DOHH2 (cell line): ENCODE data around the gene OR4D1.

Experiments used
- H3F3A ChIP-seq: fragments of 200-600 bp; sonication (generic), shearing (Covaris generic); 2 replicates; pipeline ENCODE4 v1.6.0; 2016; ENCODE audit warnings: antibody characterized with exemption, mild to moderate bottlenecking; ENCODE audit not compliant: control insufficient read depth, insufficient read depth
- H3K27ac ChIP-seq: fragments of 200-600 bp; sonication (generic); 2 replicates; pipeline ENCODE4 v1.5.1; 2014; ENCODE audit warnings: low read depth, mild to moderate bottlenecking, low read length, moderate library complexity
- H3K27me3 ChIP-seq: fragments of 200-600 bp; sonication (generic); 2 replicates; pipeline ENCODE4 v1.6.1; 2014; ENCODE audit warnings: mild to moderate bottlenecking, low read length, mixed read lengths; ENCODE audit not compliant: control insufficient read depth
- H3K36me3 ChIP-seq: fragments of 200-600 bp; sonication (generic); 2 replicates; pipeline ENCODE4 v1.6.1; 2014; ENCODE audit warnings: mild to moderate bottlenecking, low read length, moderate library complexity, mixed read lengths; ENCODE audit not compliant: control insufficient read depth
- H3K4me1 ChIP-seq: fragments of 200-600 bp; sonication (generic); 2 replicates; pipeline ENCODE4 v1.6.1; 2014; ENCODE audit warnings: mild to moderate bottlenecking, low read length, mixed read lengths; ENCODE audit not compliant: control insufficient read depth
- H3K4me2 ChIP-seq: fragments of 200-600 bp; sonication (generic); 2 replicates; pipeline ENCODE4 v1.6.0; 2014; ENCODE audit warnings: mild to moderate bottlenecking, low read length, moderate library complexity
- H3K4me3 ChIP-seq: fragments of 200-600 bp; sonication (generic); 2 replicates; pipeline ENCODE4 v1.5.1; 2014; ENCODE audit warnings: mild to moderate bottlenecking, low read length, mixed read lengths
- H3K79me2 ChIP-seq: fragments of 200-600 bp; sonication (generic); 2 replicates; pipeline ENCODE4 v1.6.1; 2014; ENCODE audit warnings: mild to moderate bottlenecking, low read length, mixed read lengths; ENCODE audit not compliant: control insufficient read depth
- H3K9me2 ChIP-seq: fragments of 200-600 bp; sonication (generic); replicated peaks from 2 replicates; pipeline ENCODE4 v1.6.1; 2014; ENCODE audit warnings: mild to moderate bottlenecking, low read length, mixed read lengths; ENCODE audit not compliant: control insufficient read depth
- H3K9me3 ChIP-seq: fragments of 200-600 bp; sonication (generic); 2 replicates; pipeline ENCODE4 v1.6.1; 2014; ENCODE audit warnings: antibody characterized with exemption, low read length, mixed read lengths; ENCODE audit not compliant: control insufficient read depth, insufficient read depth
- H4K20me1 ChIP-seq: fragments of 200-600 bp; sonication (generic); 2 replicates; pipeline ENCODE4 v1.6.0; 2014; ENCODE audit warnings: low read depth, mild to moderate bottlenecking, antibody characterized with exemption, low read length, moderate library complexity; ENCODE audit not compliant: control insufficient read depth, insufficient read depth
- CTCF ChIP-seq: fragments of 200-600 bp; sonication (generic); IDR thresholded peaks from one replicate; pipeline ENCODE4 v1.5.1; 2014; ENCODE audit warnings: antibody characterized with exemption, mild to moderate bottlenecking, low read depth, low read length; ENCODE audit not compliant: poor library complexity, severe bottlenecking
- EZH2phosphoT487 ChIP-seq: fragments of 200-600 bp; sonication (generic); IDR thresholded peaks from 2 replicates; pipeline ENCODE4 v1.6.1; 2017; ENCODE audit warnings: borderline replicate concordance, mild to moderate bottlenecking, antibody characterized with exemption, low read length, moderate library complexity, mixed read lengths

The OR4D1 gene

GRCh38 chr17:58153046-58153445 is 4.9 kb downstream of the OR4D1 start:
- H3K4me3 ChIP-seq: no peak overlapping the region
- H3K9me3 ChIP-seq: no peaks in the 10 kb centered on the region
- H3K4me1 ChIP-seq: no peaks in the 10 kb centered on the region
- no peaks in the 10 kb centered on the region for H3K36me3 ChIP-seq
- no peaks in the 10 kb centered on the region for H3F3A ChIP-seq
- H3K4me2 ChIP-seq: no peak overlapping the region
- H3K27ac ChIP-seq: no peak overlapping the region
- peaks cover 37% of the 10 kb centered on the region for H3K27me3 ChIP-seq
- no peaks in the 10 kb centered on the region for H3K79me2 ChIP-seq
- TF ChIP-seq CTCF: no peak
- no peak for TF ChIP-seq EZH2phosphoT487
- no peaks in the 10 kb centered on the region for H4K20me1 ChIP-seq
- H3K9me2 ChIP-seq: no peaks in the 10 kb centered on the region

- Histone ChIP-seq H3K9me2 (no peaks in the 10 kb centered on the region), H3K9me3 (no peaks in the 10 kb centered on the region), H3K4me3 (no peak overlapping the region), H3F3A (no peaks in the 10 kb centered on the region), H3K4me1 (no peaks in the 10 kb centered on the region), H3K36me3 (no peaks in the 10 kb centered on the region), H3K4me2 (no peak overlapping the region), H4K20me1 (no peaks in the 10 kb centered on the region), H3K27ac (no peak overlapping the region), H3K79me2 (no peaks in the 10 kb centered on the region), H3K27me3 (peaks cover 32% of the 10 kb centered on the region)
- TF ChIP-seq CTCF (no peak), EZH2phosphoT487 (no peak)
Measured at GRCh38 chr17:58153671-58154070, 5.5 kb downstream of the OR4D1 start.

- Histone ChIP-seq H3K27me3 (peaks cover 32% of the 10 kb centered on the region), H3K4me3 (no peak overlapping the region), H3K27ac (no peak overlapping the region), H3K79me2 (no peaks in the 10 kb centered on the region), H3K9me2 (no peaks in the 10 kb centered on the region), H3F3A (no peaks in the 10 kb centered on the region), H3K36me3 (no peaks in the 10 kb centered on the region), H3K4me2 (no peak overlapping the region), H3K9me3 (no peaks in the 10 kb centered on the region), H4K20me1 (no peaks in the 10 kb centered on the region), H3K4me1 (no peaks in the 10 kb centered on the region)
- TF ChIP-seq EZH2phosphoT487: no peak
Measured at GRCh38 chr17:58156839-58157803, 8.9 kb downstream of the OR4D1 start.

GRCh38 chr17:58158181-58158580 is 10.0 kb downstream of the OR4D1 start:
- no peaks in the 10 kb centered on the region for H3F3A ChIP-seq
- no peak overlapping the region for H3K4me2 ChIP-seq
- H3K79me2 ChIP-seq: no peaks in the 10 kb centered on the region
- no peak overlapping the region for H3K4me3 ChIP-seq
- TF ChIP-seq EZH2phosphoT487 (no peak), CTCF (no peak)
- H3K27me3 ChIP-seq: peaks cover 30% of the 10 kb centered on the region
- no peaks in the 10 kb centered on the region for H3K4me1 ChIP-seq
- no peak overlapping the region for H3K27ac ChIP-seq
- no peaks in the 10 kb centered on the region for H3K9me2 ChIP-seq
- no peaks in the 10 kb centered on the region for H4K20me1 ChIP-seq
- H3K9me3 ChIP-seq: no peaks in the 10 kb centered on the region
- H3K36me3 ChIP-seq: no peaks in the 10 kb centered on the region
